B cell (primary cell): ENCODE results near the gene AIFM2. TPM values are rescaled to one million over a fixed set of nuclear protein-coding genes. Genes with fewer than 3 reads are reported as not detected.

ENCODE experiments used
- ATAC-seq: fragments of 200-7000 bp; cut with Tn5 transposase; one replicate; pipeline ENCODE4 v1.10.0; 2021; ENCODE audit warnings: low read depth, mild to moderate bottlenecking, moderate number of reproducible peaks, moderate library complexity
- CTCF ChIA-PET: fragments of 350-600 bp; sonication (Branson Sonifier 250); formaldehyde crosslinking; loops from one replicate; lab custom pipeline; 2021; ENCODE audit warnings: antibody characterized with exemption, inconsistent platforms; lab: Charles Lee
- POLR2A ChIA-PET: fragments of 350-600 bp; sonication (Branson Sonifier 250); formaldehyde crosslinking; loops from one replicate; lab custom pipeline; 2021; ENCODE audit warnings: antibody characterized with exemption; lab: Charles Lee
- DNase-seq: peaks from one replicate; pipeline ENCODE4 v3.0.0; 2013
- H2AFZ ChIP-seq: 2 replicates; pipeline ENCODE4 v1.6.1; 2012; ENCODE audit warnings: mild to moderate bottlenecking, low read depth, low read length; ENCODE audit not compliant: insufficient read depth, poor library complexity, severe bottlenecking
- H3K27ac ChIP-seq, 2 donors: 1 replicate in 1 of 2; 2 replicates in 1 of 2; pipeline ENCODE4 v1.5.1; 2012 to 2013; ENCODE audit warnings: low read length in 2 of 2, mild to moderate bottlenecking in 2 of 2, moderate library complexity in 1 of 2
- H3K27me3 ChIP-seq, 4 experiments: fragments of 200-600 bp in 1 of 4; sonication (generic) in 1 of 4; replicated peaks in 1 of 4; 1 replicate in 2 of 4; 2 replicates in 2 of 4; pipeline versions ENCODE4 v1.6.1 to v1.7.0; 2013 to 2016; ENCODE audit warnings: low read length in 3 of 4, mild to moderate bottlenecking in 2 of 4, mixed read lengths in 1 of 4, moderate library complexity in 1 of 4; ENCODE audit not compliant: insufficient read depth in 4 of 4, control insufficient read depth in 3 of 4; ENCODE audit errors: control extremely low read depth in 1 of 4
- H3K36me3 ChIP-seq, 2 experiments: replicated peaks in 1 of 2; 1 replicate in 1 of 2; 2 replicates in 1 of 2; pipeline versions ENCODE4 v1.6.1 to v1.7.1; 2013; ENCODE audit warnings: low read length in 1 of 2; ENCODE audit not compliant: insufficient read depth in 2 of 2, control insufficient read depth in 1 of 2; ENCODE audit errors: control extremely low read depth in 1 of 2, extremely low read depth in 1 of 2
- H3K4me1 ChIP-seq, 2 donors: fragments of 200-600 bp in 1 of 2; sonication (generic) in 1 of 2; 1 replicate in 1 of 2; 2 replicates in 1 of 2; pipeline versions ENCODE4 v1.5.1 to v1.6.1; 2013 to 2017; ENCODE audit warnings: low read length in 2 of 2; ENCODE audit not compliant: control insufficient read depth in 2 of 2, insufficient read depth in 2 of 2
- H3K4me2 ChIP-seq: replicated peaks from 2 replicates; pipeline ENCODE3; 2012; ENCODE audit warnings: mild to moderate bottlenecking, low read depth, low read length; ENCODE audit not compliant: poor library complexity, severe bottlenecking
- H3K4me3 ChIP-seq, 5 experiments: fragments of 200-600 bp in 1 of 5; sonication (generic) in 1 of 5; 1 replicate in 3 of 5; 2 replicates in 2 of 5; pipeline versions ENCODE4 v1.5.1 to v1.7.0; 2011 to 2016; ENCODE audit warnings: low read length in 4 of 5, mild to moderate bottlenecking in 4 of 5, low read depth in 2 of 5, control low read depth in 1 of 5, moderate library complexity in 1 of 5; ENCODE audit not compliant: insufficient read depth in 1 of 5; ENCODE audit errors: control extremely low read depth in 1 of 5, extremely low read depth in 1 of 5
- H3K79me2 ChIP-seq: fragments of 200-600 bp; sonication (generic); one replicate; pipeline ENCODE4 v1.6.0; 2016; ENCODE audit warnings: low read length; ENCODE audit not compliant: control insufficient read depth, insufficient read depth
- H3K9ac ChIP-seq: fragments of 200-600 bp; sonication (generic); 2 replicates; pipeline ENCODE4 v1.6.1; 2017; ENCODE audit warnings: mild to moderate bottlenecking, low read length, moderate library complexity
- H3K9me3 ChIP-seq, 3 donors: one replicate each; pipeline versions ENCODE4 v1.6.1 to v1.7.1; 2013; ENCODE audit warnings: low read length in 2 of 3; ENCODE audit not compliant: control insufficient read depth in 2 of 3, insufficient read depth in 1 of 3; ENCODE audit errors: control extremely low read depth in 1 of 3
- H4K20me1 ChIP-seq: 2 replicates; pipeline ENCODE4 v1.6.0; 2012; ENCODE audit warnings: mild to moderate bottlenecking, low read length; ENCODE audit not compliant: insufficient read depth, control insufficient read depth, poor library complexity, severe bottlenecking
- H3K27ac Mint-ChIP-seq: one replicate; pipeline ENCODE4 v1.8.0; 2021; ENCODE audit warnings: mixed read lengths
- H3K27me3 Mint-ChIP-seq: one replicate; pipeline ENCODE4 v1.8.0; 2021; ENCODE audit warnings: mixed read lengths
- H3K4me1 Mint-ChIP-seq: one replicate; pipeline ENCODE4 v1.8.0; 2021; ENCODE audit warnings: mixed read lengths
- H3K4me3 Mint-ChIP-seq: one replicate; pipeline ENCODE4 v1.8.0; 2021; ENCODE audit warnings: mixed read lengths
- H3K9me3 Mint-ChIP-seq: one replicate; pipeline ENCODE4 v1.8.0; 2022; ENCODE audit warnings: mixed read lengths; ENCODE audit not compliant: insufficient read depth
- EZH2 ChIP-seq: IDR thresholded peaks from 2 replicates; pipeline ENCODE4 v1.6.1; 2012; ENCODE audit warnings: borderline replicate concordance, low read depth, mild to moderate bottlenecking, moderate library complexity, low read length; ENCODE audit not compliant: insufficient read depth, poor library complexity, severe bottlenecking
- WGBS: methylation state at CpG from one replicate; pipeline ENCODE4 v1.1.5; 2013; ENCODE audit warnings: missing lambda C conversion rate; ENCODE audit not compliant: insufficient coverage; 5-methylcytosine and 5-hydroxymethylcytosine counted together
- intact Hi-C: fragments of 100-400 bp; cut with micrococcal nuclease; formaldehyde crosslinking; loops from one replicate; pipeline ENCODE4 v1.10.0; 2022
- polyA plus RNA-seq: library from polyadenylated mRNA; depleted of rRNA; stranded (reverse); fragments of >200 nt; gene quantifications from 2 replicates; pipeline ENCODE4 v1.2.3, GENCODE V29; 2012
- total RNA-seq, 2 donors: library from RNA; stranded (reverse); fragments of 120-200 nt in 1 of 2; gene quantifications; 1 replicate in 1 of 2; 2 replicates in 1 of 2; pipeline versions ENCODE4 v1.2.3 to v1.2.4, GENCODE V29; 2013 to 2022
- TF ChIP-seq, protein P1 (sequence below): fragments of 200-600 bp; IDR thresholded peaks from one replicate; pipeline ENCODE4 v1.8.0; 2022; ENCODE audit warnings: antibody characterized with exemption, mild to moderate bottlenecking

Gene AIFM2
- total and polyA plus RNA-seq, 2 donors (not counting 1 experiment from before 2014, with no cell fraction given): 5.6 to 8.1 TPM

GRCh38 chr10:70111496-70111895 is 21.1 kb downstream of the AIFM2 start:
- no peak overlapping the region for H2AFZ ChIP-seq
- peaks cover 1 to 3% of the 10 kb centered on the region in 2 experiments for H3K36me3 ChIP-seq
- TF ChIP-seq, protein P1, sequence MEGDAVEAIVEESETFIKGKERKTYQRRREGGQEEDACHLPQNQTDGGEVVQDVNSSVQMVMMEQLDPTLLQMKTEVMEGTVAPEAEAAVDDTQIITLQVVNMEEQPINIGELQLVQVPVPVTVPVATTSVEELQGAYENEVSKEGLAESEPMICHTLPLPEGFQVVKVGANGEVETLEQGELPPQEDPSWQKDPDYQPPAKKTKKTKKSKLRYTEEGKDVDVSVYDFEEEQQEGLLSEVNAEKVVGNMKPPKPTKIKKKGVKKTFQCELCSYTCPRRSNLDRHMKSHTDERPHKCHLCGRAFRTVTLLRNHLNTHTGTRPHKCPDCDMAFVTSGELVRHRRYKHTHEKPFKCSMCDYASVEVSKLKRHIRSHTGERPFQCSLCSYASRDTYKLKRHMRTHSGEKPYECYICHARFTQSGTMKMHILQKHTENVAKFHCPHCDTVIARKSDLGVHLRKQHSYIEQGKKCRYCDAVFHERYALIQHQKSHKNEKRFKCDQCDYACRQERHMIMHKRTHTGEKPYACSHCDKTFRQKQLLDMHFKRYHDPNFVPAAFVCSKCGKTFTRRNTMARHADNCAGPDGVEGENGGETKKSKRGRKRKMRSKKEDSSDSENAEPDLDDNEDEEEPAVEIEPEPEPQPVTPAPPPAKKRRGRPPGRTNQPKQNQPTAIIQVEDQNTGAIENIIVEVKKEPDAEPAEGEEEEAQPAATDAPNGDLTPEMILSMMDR: no peak
- TF ChIP-seq EZH2: no peak
- no peak overlapping the region for H3K4me2 ChIP-seq
- ChIA-PET CTCF (no interaction called here), POLR2A (no interaction called here)
- Mint-ChIP-seq H3K4me1 (peaks cover 8% of the 10 kb centered on the region), H3K9me3 (no peaks in the 10 kb centered on the region), H3K27me3 (no peaks in the 10 kb centered on the region), H3K27ac (no peak overlapping the region), H3K4me3 (no peak overlapping the region)
- H3K79me2 ChIP-seq: no peaks in the 10 kb centered on the region
- no peaks in the 10 kb centered on the region for H4K20me1 ChIP-seq
- no peaks in the 10 kb centered on the region for H3K27me3 ChIP-seq
- H3K27ac ChIP-seq: no peak overlapping the region
- peaks cover 0 to 2% (median 0%) of the 10 kb centered on the region in 3 donors for H3K9me3 ChIP-seq
- 98% methylated on average over 17 of the region's 22 CpGs for WGBS
- peaks cover 0 to 4% of the 10 kb centered on the region in 2 donors for H3K4me1 ChIP-seq
- H3K9ac ChIP-seq: no peak overlapping the region
- intact Hi-C loops: no loop called here
- ATAC-seq (no peak), DNase-seq (no peak)
- H3K4me3 ChIP-seq: no peak overlapping the region

DNA sequence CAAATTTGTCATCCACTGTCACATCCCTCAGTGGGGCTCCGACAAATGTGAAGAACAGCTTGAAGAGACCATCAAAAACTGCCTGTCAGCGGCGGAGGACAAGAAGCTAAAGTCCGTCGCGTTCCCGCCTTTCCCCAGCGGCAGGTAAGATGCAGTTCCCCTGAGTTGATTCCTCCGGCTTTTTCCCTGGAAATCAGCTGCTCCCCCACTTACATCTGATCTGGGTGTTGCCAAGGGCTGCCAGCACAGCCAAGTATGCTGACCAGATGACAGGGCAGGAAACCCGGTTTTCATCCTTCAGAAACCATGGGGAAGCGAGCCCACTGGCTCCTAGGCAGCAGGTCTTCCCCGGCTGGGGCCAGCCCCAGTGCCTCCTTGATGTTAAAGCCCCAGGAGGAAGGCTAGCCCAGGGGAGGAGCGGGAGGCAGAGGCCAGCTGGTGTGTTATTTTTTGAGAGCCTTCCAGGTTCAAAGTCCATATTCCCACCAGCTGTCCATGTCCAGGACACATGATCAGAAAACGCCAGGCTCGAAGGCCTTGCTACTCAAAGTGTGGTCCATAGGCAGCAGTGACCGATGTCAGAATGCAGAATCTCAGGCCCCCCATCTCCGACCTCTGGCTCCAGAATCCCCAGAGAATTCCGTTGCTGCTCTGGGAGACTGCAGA is 23.4 kb downstream of the AIFM2 start:
- no peaks in the 10 kb centered on the region for H3K27me3 ChIP-seq
- no peak overlapping the region for H3K9ac ChIP-seq
- Mint-ChIP-seq H3K27ac (no peak overlapping the region), H3K9me3 (no peaks in the 10 kb centered on the region), H3K4me1 (peaks cover 4% of the 10 kb centered on the region), H3K27me3 (no peaks in the 10 kb centered on the region), H3K4me3 (no peak overlapping the region)
- no peaks in the 10 kb centered on the region for H4K20me1 ChIP-seq
- WGBS: 97% methylated on average over 18 of the region's 18 CpGs
- H3K9me3 ChIP-seq: peaks cover 0 to 2% (median 0%) of the 10 kb centered on the region in 3 donors
- no peak overlapping the region for H3K27ac ChIP-seq
- no peak for TF ChIP-seq EZH2
- TF ChIP-seq, protein P1: no peak
- intact Hi-C loops: no loop called here
- H3K4me2 ChIP-seq: no peak overlapping the region
- CTCF ChIA-PET: no interaction called here
- H3K4me1 ChIP-seq: no peaks in the 10 kb centered on the region
- no peaks in the 10 kb centered on the region for H3K79me2 ChIP-seq
- no peak overlapping the region for H2AFZ ChIP-seq
- POLR2A ChIA-PET: no interaction called here
- H3K36me3 ChIP-seq: peaks cover 0 to 3% of the 10 kb centered on the region in 2 experiments
- no peak overlapping the region for H3K4me3 ChIP-seq
- DNase-seq: no peak
- no peak for ATAC-seq
